DMS79 treated with DMSO at 0.1 percent for 48 hours (cell line): ENCODE results near the gene MAGEE1.

Source experiments
- DNase-seq: peaks from one replicate; lab custom pipeline; 2025; lab: John Stamatoyannopoulos, UW

MAGEE1 gene, protein sequence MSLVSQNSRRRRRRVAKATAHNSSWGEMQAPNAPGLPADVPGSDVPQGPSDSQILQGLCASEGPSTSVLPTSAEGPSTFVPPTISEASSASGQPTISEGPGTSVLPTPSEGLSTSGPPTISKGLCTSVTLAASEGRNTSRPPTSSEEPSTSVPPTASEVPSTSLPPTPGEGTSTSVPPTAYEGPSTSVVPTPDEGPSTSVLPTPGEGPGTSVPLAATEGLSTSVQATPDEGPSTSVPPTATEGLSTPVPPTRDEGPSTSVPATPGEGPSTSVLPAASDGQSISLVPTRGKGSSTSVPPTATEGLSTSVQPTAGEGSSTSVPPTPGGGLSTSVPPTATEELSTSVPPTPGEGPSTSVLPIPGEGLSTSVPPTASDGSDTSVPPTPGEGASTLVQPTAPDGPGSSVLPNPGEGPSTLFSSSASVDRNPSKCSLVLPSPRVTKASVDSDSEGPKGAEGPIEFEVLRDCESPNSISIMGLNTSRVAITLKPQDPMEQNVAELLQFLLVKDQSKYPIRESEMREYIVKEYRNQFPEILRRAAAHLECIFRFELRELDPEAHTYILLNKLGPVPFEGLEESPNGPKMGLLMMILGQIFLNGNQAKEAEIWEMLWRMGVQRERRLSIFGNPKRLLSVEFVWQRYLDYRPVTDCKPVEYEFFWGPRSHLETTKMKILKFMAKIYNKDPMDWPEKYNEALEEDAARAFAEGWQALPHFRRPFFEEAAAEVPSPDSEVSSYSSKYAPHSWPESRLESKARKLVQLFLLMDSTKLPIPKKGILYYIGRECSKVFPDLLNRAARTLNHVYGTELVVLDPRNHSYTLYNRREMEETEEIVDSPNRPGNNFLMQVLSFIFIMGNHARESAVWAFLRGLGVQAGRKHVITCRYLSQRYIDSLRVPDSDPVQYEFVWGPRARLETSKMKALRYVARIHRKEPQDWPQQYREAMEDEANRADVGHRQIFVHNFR

DNA sequence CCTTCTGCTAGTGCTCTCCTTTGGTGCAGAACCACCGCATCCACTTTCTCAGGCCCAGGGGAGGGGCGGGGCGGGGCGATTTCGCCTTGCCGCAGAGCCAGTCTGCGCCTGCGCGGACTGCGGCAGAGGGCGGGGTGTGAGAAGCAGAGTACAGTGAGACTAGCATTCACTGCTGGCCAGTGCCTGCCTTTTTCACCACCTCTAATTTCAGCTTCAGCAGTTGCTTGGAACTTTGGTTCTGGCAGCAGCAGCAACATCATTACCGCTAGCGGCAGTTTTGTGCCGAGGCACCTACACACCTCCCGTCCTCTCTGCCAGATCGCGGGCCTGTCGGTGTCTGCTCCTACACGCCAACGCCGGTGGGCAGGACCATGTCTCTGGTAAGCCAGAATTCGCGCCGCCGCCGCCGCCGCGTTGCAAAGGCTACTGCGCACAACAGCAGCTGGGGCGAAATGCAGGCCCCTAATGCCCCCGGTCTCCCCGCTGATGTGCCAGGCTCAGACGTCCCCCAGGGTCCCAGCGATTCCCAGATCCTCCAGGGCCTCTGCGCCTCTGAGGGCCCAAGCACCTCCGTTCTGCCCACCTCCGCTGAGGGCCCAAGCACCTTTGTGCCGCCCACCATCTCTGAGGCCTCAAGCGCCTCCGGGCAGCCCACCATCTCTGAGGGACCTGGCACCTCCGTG, at the start of gene MAGEE1:
MAGEE1 (plus strand) TSS at position 151 of the 683 bp plus-strand sequence; CDS start at position 372, 221 bp downstream.
- peak; percentile 41 for DNase-seq

DNA sequence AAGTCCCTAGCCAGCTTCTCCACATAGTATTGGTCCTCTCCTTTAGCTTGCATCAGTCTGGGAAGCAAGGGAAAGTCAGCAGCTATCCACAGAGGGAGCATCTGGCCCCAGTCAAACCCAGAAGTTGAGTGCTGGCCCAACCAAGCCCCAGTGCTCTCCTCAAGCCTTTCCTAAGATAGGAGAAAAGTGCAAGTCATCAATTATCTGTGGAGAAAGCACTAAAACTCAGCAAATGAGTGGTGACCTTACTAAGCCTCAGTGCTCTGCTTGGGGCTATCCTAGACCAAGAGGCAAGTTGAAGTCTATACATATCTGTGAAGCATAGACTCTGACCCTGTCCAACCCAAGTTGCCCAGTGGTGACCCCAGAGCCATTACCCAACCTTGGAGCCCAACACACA, 28.5 kb upstream of the MAGEE1 start:
- no peak for DNase-seq

DNA sequence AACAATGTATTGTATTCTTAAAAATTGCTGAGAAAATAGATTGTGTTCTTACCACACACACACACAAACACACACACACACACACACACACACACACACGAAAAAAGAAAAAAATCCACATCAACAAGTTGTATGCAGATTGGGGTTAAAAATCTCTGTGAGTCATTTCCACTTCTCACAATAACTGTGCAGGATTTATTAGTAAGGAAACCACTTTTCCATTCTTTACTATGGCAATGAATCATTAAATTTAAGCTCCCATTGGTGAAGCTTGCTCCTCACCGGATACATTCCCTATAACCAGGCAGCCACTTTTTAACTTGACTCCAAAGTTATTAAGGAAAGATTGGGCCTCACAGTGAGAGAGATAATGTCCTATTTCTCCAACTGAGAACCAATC, 19.7 kb upstream of the MAGEE1 start:
- DNase-seq = no peak

DNA sequence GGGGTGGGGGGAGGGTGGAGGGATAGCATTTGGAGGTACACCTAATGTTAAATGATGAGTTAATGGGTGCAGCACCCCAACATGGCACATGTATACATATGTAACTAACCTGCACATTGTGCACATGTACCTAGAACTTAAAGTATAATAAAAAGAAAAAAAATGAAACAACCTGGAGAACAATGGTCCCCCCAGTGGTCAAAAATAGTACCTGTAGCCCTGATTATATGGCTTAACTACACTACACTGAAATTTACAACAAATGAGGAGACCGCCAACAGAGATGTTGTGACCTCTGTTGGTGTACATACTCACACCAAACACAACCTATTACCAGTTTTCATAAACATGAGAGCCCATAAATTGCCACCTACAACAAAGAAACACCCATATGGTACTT, 7.3 kb upstream of the MAGEE1 start:
- DNase-seq = no peak

DNA sequence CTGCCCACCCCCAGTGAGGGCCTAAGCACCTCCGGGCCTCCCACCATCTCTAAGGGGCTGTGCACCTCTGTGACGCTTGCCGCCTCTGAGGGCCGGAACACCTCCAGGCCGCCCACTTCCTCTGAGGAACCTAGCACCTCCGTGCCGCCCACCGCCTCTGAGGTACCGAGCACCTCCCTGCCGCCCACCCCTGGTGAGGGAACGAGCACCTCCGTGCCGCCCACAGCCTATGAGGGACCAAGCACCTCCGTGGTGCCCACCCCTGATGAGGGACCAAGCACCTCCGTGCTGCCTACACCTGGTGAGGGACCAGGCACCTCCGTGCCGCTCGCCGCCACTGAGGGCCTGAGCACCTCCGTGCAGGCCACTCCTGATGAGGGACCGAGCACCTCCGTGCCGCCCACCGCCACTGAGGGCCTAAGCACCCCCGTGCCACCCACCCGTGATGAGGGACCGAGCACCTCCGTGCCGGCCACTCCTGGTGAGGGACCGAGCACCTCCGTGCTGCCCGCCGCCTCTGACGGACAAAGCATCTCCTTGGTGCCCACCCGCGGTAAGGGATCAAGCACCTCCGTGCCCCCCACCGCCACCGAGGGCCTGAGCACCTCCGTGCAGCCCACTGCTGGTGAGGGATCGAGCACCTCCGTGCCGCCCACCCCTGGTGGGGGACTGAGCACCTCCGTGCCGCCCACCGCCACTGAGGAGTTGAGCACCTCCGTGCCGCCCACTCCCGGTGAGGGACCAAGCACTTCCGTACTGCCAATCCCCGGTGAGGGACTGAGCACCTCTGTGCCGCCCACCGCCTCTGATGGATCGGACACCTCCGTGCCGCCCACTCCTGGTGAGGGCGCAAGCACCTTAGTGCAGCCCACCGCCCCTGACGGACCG, 977 bp downstream of the MAGEE1 start:
- DNase-seq = no peak

DNA sequence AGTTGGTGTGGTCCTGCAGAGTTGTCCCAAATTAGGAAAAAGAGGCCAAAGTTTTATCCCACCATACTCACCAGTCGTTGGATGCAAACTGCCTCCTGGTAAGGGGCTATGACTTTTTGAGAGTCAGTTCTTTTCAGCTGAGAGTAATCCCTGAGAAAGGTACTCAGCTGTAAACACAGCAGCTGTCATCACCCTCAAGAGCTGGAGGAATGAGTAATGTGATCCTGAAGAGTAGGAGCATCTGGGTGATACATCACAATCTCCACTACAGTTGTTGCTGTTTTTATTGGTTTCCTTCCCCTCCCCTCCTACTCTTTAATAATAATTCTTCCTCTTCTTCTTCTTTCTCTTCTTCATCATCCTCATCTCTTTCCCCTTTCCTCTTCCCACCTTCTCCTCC, 5.7 kb downstream of the MAGEE1 start:
- DNase-seq = no peak

DNA sequence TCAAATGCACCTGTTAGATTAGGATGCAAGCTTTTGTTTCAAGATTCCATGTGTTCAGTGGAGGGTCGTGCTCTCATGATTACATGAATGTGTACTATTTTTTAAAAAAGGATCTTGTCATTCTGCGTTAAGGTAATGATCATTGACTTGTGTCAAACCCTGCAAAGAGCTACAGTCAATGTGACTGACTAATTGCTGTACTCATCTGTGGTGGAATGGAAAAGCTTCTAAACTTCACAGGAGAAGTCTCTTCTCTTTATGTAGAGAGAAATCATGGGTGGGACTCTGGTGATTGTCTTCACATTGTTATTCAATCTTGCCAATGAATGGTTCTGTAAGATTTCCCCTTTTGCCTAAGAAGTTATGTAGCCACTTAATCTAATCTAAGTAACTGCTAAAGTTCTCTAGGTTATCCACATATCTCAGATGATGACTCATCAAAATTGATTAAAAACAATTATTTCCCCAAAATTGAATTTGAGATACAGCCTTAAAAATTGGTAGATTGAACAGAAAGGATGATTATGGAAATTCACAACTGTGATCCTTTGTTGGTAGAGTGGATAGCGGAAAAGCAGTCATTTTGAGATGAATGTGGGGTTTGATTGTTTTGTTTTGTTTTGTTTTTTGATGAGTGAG, 6.7 kb downstream of the MAGEE1 start:
- no peak for DNase-seq

DNA sequence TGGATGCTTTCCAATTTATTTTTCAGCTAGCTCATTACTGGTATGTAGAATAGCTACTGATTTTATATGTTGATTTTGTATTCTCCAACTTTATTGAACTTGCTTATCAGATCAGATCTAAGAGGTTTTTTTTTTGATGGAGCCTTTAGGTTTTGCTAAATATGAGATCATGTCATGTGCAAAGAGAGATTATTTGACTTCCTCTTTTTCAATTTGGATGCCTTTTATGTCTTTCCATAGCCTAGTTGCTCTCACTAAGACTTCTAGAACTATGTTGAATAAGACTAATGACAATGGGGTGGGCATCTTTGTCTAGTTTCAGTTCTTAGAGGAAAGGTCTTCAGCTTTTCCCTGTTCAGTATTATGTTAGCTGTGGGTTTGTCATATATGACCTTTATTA, 11.7 kb downstream of the MAGEE1 start:
- DNase-seq = no peak

DNA sequence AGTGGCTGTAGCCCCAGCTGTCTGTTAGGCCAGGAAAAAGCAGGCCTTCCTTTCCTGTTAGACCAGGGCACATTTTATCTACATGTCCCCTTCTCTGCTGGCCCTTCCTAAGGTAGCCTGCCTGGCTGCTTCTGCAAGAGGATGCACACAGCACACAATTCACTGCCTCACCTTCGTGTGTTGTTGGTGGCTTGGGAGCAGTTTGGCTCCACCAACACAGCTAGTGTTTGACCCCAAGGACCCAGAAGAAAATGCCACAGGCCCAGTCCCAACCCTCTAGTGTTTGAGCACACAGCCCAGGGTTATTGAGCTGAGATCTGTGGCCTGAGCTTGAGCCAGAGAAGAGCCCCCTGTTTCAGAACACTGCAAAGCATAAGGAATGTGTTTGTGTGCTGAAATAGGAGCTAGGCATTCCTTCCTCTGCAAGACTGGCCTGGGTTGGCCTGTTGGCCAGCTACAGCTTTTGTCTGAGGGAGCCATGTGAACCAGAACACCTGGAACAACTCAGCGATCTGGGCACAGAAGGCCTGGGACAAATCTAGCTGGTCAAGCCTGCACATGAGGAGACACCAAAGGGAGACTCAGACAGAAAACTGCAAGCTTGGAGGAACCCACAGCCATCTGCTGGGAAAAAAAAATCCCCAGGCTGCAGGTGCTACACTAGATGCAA, 26.4 kb downstream of the MAGEE1 start:
- no peak for DNase-seq

DNA sequence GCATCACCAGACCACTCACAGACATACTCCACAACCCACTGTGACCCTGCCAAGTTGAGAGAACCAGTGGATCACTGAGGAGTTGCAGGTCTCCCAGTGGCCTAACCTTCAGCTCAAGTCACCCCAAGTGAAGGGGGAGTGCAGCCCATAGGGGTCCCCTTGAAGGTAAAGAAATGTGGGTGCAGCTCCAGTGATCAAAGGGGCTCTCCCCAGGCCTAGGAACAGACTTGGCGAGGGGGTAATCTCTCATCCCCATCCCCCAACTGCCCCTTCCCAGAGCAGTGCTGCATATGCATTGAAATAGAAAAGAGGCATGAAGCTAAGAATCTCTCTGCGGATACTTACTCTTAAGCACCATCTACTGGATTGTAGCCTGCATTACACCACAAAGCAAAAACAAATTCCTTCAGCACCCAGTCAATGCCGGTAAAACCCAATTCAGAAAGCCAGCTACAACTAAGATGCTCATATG, 27.0 kb downstream of the MAGEE1 start:
- no peak for DNase-seq

DNA sequence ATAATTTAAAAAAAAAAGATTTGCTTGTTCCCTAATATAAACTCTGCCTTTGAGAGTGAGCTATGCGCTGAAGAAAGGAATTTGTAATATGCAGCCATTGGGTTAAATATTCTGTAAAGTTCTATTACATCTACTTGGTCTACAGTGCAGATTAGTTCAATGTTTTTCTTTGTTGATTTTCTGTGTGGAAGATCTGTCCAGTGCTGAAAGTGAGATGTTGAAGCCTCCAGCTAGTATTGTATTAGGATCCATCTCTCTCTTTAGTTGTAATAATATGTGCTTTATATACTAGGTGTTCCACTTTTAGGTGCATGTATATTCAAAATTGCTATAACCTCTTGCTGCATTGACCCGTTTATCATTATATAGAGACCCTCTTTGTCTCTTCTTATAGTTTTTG, 49.8 kb downstream of the MAGEE1 start:
- DNase-seq = no peak
